WTC11 (cell line): ENCODE measurements around the gene EXOC4. TPM values are rescaled to one million over a fixed set of nuclear protein-coding genes. Genes with fewer than 3 reads are reported as not detected.

Experiments used
- ATAC-seq: fragments of 200-7000 bp; cut with Tn5 transposase; 2 replicates; pipeline ENCODE4 v1.10.0; 2021; ENCODE audit warnings: mild to moderate bottlenecking, moderate library complexity
- CTCF ChIA-PET: fragments of 300-600 bp; sonication (Branson Sonifier 250); formaldehyde crosslinking; loops from one replicate; lab custom pipeline; 2021; ENCODE audit warnings: antibody characterized with exemption; lab: Charles Lee
- POLR2A ChIA-PET: fragments of 350-600 bp; sonication (Branson Sonifier 250); formaldehyde crosslinking; loops from one replicate; lab custom pipeline; 2021; ENCODE audit warnings: antibody characterized with exemption; lab: Charles Lee
- DNase-seq: peaks from one replicate; pipeline ENCODE4 v3.0.0; 2021; ENCODE audit warnings: low spot score
- H3K27ac Mint-ChIP-seq: 2 replicates; pipeline ENCODE4 v1.8.0; 2021; ENCODE audit warnings: mixed read lengths
- H3K27me3 Mint-ChIP-seq: 2 replicates; pipeline ENCODE4 v1.8.0; 2021; ENCODE audit warnings: low read depth, mild to moderate bottlenecking, moderate library complexity, mixed read lengths
- H3K36me3 Mint-ChIP-seq: 2 replicates; pipeline ENCODE4 v1.8.0; 2021; ENCODE audit warnings: mixed read lengths
- H3K4me1 Mint-ChIP-seq: 2 replicates; pipeline ENCODE4 v1.8.0; 2022; ENCODE audit warnings: mixed read lengths
- H3K4me3 Mint-ChIP-seq: 2 replicates; pipeline ENCODE4 v1.8.0; 2021; ENCODE audit warnings: mild to moderate bottlenecking, moderate library complexity, mixed read lengths
- H3K9me3 Mint-ChIP-seq: 2 replicates; pipeline ENCODE4 v1.8.0; 2021; ENCODE audit warnings: mixed read lengths
- CREB1 ChIP-seq: sonication (generic); formaldehyde crosslinking; IDR thresholded peaks from 2 replicates; pipeline ENCODE4 v1.8.0; 2023; ENCODE audit warnings: mild to moderate bottlenecking, missing genetic modification reagents
- CTCF ChIP-seq: fragments of 200-600 bp; IDR thresholded peaks from 2 replicates; pipeline ENCODE4 v1.8.0; 2022; ENCODE audit warnings: antibody characterized with exemption
- E2F5 ChIP-seq: sonication (generic); formaldehyde crosslinking; IDR thresholded peaks from 2 replicates; pipeline ENCODE4 v1.8.1; 2022; ENCODE audit warnings: mild to moderate bottlenecking, moderate library complexity, missing genetic modification reagents
- ERG ChIP-seq: fragments of 250-450 bp; sonication (Bioruptor Pico); IDR thresholded peaks from 2 replicates; pipeline ENCODE4 v1.8.0; 2021; ENCODE audit warnings: mild to moderate bottlenecking
- GABPB1 ChIP-seq: sonication (generic); formaldehyde crosslinking; IDR thresholded peaks from 2 replicates; pipeline ENCODE4 v1.8.1; 2023; ENCODE audit warnings: mild to moderate bottlenecking, missing genetic modification reagents
- GRHL2 ChIP-seq: fragments of 250-450 bp; sonication (Bioruptor Pico); IDR thresholded peaks from 2 replicates; pipeline ENCODE4 v1.8.0; 2022; ENCODE audit warnings: mild to moderate bottlenecking, moderate library complexity; ENCODE audit not compliant: insufficient replicate concordance, severe bottlenecking
- JAZF1 ChIP-seq: fragments of 250-450 bp; sonication (Bioruptor Pico); IDR thresholded peaks from 2 replicates; pipeline ENCODE4 v1.9.0; 2021; ENCODE audit warnings: moderate library complexity, mild to moderate bottlenecking, inconsistent platforms
- NFATC4 ChIP-seq: fragments of 250-450 bp; sonication (Bioruptor Pico); IDR thresholded peaks from 2 replicates; pipeline ENCODE4 v1.9.0; 2021; ENCODE audit warnings: mild to moderate bottlenecking
- NFE2L1 ChIP-seq: sonication (generic); formaldehyde crosslinking; IDR thresholded peaks from 2 replicates; pipeline ENCODE4 v1.8.1; 2023; ENCODE audit warnings: missing genetic modification reagents
- NFYB ChIP-seq: sonication (generic); formaldehyde crosslinking; conservative IDR thresholded peaks from 2 replicates; pipeline ENCODE4 v1.8.0; 2022; ENCODE audit warnings: low read depth, missing genetic modification reagents
- NR2C2 ChIP-seq: sonication (generic); formaldehyde crosslinking; IDR thresholded peaks from 2 replicates; pipeline ENCODE4 v1.8.0; 2022; ENCODE audit warnings: mild to moderate bottlenecking, missing genetic modification reagents
- RELA ChIP-seq: sonication (generic); formaldehyde crosslinking; IDR thresholded peaks from 2 replicates; pipeline ENCODE4 v1.8.1; 2022; ENCODE audit warnings: missing genetic modification reagents, mild to moderate bottlenecking, borderline replicate concordance
- SP1 ChIP-seq: sonication (generic); formaldehyde crosslinking; conservative IDR thresholded peaks from 2 replicates; pipeline ENCODE4 v1.8.1; 2022; ENCODE audit warnings: missing genetic modification reagents
- TCF7 ChIP-seq: sonication (generic); formaldehyde crosslinking; IDR thresholded peaks from 2 replicates; pipeline ENCODE4 v1.8.0; 2022; ENCODE audit warnings: mild to moderate bottlenecking, low read depth, missing genetic modification reagents, moderate library complexity
- TEAD1 ChIP-seq: sonication (generic); formaldehyde crosslinking; IDR thresholded peaks from 2 replicates; pipeline ENCODE4 v1.8.0; 2022; ENCODE audit warnings: mild to moderate bottlenecking, missing genetic modification reagents
- ZNF219 ChIP-seq: sonication (generic); formaldehyde crosslinking; IDR thresholded peaks from 2 replicates; pipeline ENCODE4 v1.8.0; 2023; ENCODE audit warnings: missing genetic modification reagents, mild to moderate bottlenecking, borderline replicate concordance
- ZNF232 ChIP-seq: sonication (generic); formaldehyde crosslinking; IDR thresholded peaks from 2 replicates; pipeline ENCODE4 v1.8.0; 2022; ENCODE audit warnings: mild to moderate bottlenecking, missing genetic modification reagents
- ZSCAN18 ChIP-seq: fragments of 250-450 bp; sonication (Bioruptor Pico); IDR thresholded peaks from 2 replicates; pipeline ENCODE4 v2.1.2; 2022; ENCODE audit warnings: mild to moderate bottlenecking, moderate library complexity
- total RNA-seq: library from RNA; stranded (reverse); gene quantifications from 3 replicates; pipeline ENCODE4 v1.2.3, GENCODE V29; 2021
- TF ChIP-seq, protein P1 (sequence below): sonication (generic); formaldehyde crosslinking; IDR thresholded peaks from 2 replicates; pipeline ENCODE4 v1.8.1; 2023; ENCODE audit warnings: mild to moderate bottlenecking, moderate library complexity, missing genetic modification reagents
- TF ChIP-seq, protein P2 (sequence below): sonication (generic); formaldehyde crosslinking; IDR thresholded peaks from 2 replicates; pipeline ENCODE4 v1.8.0; 2022; ENCODE audit warnings: mild to moderate bottlenecking, missing genetic modification reagents

The EXOC4 gene
- total RNA-seq, 1 experiment from 2014 or later = 62.0 TPM

DNA sequence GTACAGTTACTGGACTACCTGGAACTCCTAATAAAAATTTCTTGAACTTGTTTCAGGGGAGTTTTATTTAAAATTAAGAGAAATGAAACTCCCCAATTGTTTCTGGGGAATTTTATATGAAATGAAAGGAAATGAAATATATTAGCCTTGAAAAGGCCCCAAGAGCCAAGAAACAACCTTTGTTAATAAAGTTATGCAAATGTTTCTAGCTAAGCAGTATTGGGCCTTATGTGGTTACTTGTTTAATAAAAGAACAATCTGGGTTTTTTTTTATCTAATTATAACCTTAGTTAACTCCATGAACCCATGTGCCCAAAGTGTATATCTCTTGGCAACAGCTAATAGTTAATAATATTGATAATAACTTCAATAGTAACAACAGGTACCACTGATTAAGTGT is 222.8 kb downstream of the EXOC4 start:
- H3K4me3 Mint-ChIP-seq = no peak overlapping the region
- no peak for DNase-seq
- H3K36me3 Mint-ChIP-seq = no peaks in the 10 kb centered on the region
- ChIA-PET POLR2A (no interaction called here), CTCF (no interaction called here)
- no peaks in the 10 kb centered on the region for H3K4me1 Mint-ChIP-seq
- no peak overlapping the region for H3K27ac Mint-ChIP-seq
- H3K27me3 Mint-ChIP-seq = no peaks in the 10 kb centered on the region
- no peak for TF ChIP-seq ERG (CRISPR knock-in tag)
- no peak for TF ChIP-seq TCF7 (CRISPR knock-in tag)
- no peak for TF ChIP-seq ZSCAN18 (CRISPR knock-in tag)
- no peak for TF ChIP-seq GRHL2 (CRISPR knock-in tag)
- TF ChIP-seq CREB1 = no peak
- no peak for TF ChIP-seq NR2C2
- no peak for TF ChIP-seq NFYB (CRISPR knock-in tag)
- no peak for TF ChIP-seq NFATC4
- no peak for TF ChIP-seq CTCF
- no peak for TF ChIP-seq E2F5 (CRISPR knock-in tag)
- TF ChIP-seq JAZF1 (CRISPR knock-in tag) = no peak
- no peak for TF ChIP-seq NFE2L1 (CRISPR knock-in tag)
- TF ChIP-seq, protein P1, sequence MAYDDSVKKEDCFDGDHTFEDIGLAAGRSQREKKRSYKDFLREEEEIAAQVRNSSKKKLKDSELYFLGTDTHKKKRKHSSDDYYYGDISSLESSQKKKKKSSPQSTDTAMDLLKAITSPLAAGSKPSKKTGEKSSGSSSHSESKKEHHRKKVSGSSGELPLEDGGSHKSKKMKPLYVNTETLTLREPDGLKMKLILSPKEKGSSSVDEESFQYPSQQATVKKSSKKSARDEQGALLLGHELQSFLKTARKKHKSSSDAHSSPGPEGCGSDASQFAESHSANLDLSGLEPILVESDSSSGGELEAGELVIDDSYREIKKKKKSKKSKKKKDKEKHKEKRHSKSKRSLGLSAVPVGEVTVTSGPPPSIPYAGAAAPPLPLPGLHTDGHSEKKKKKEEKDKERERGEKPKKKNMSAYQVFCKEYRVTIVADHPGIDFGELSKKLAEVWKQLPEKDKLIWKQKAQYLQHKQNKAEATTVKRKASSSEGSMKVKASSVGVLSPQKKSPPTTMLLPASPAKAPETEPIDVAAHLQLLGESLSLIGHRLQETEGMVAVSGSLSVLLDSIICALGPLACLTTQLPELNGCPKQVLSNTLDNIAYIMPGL (CRISPR knock-in tag) = no peak
- no peak for TF ChIP-seq GABPB1 (CRISPR knock-in tag)
- TF ChIP-seq, protein P2, sequence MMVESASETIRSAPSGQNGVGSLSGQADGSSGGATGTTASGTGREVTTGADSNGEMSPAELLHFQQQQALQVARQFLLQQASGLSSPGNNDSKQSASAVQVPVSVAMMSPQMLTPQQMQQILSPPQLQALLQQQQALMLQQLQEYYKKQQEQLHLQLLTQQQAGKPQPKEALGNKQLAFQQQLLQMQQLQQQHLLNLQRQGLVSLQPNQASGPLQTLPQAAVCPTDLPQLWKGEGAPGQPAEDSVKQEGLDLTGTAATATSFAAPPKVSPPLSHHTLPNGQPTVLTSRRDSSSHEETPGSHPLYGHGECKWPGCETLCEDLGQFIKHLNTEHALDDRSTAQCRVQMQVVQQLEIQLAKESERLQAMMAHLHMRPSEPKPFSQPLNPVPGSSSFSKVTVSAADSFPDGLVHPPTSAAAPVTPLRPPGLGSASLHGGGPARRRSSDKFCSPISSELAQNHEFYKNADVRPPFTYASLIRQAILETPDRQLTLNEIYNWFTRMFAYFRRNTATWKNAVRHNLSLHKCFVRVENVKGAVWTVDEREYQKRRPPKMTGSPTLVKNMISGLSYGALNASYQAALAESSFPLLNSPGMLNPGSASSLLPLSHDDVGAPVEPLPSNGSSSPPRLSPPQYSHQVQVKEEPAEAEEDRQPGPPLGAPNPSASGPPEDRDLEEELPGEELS (CRISPR knock-in tag) = no peak
- no peak for TF ChIP-seq SP1 (CRISPR knock-in tag)
- no peak for TF ChIP-seq ZNF232
- no peak for TF ChIP-seq ZNF219
- TF ChIP-seq TEAD1 (CRISPR knock-in tag) = no peak
- TF ChIP-seq RELA (CRISPR knock-in tag) = no peak
- H3K9me3 Mint-ChIP-seq = peaks cover 8% of the 10 kb centered on the region
- ATAC-seq = no peak
